GM12878 (cell line): ENCODE measurements around the gene ZNF672. TPM values are rescaled to one million over a fixed set of nuclear protein-coding genes. Genes with fewer than 3 reads are reported as not detected.
A peak's percentile ranks its signal among the peaks of the same experiment; 100 is the strongest.

Experiments used
- BCLAF1 ChIP-seq: fragments of 450-650 bp; IDR thresholded peaks from 2 replicates; pipeline ENCODE4 v1.6.1; 2017; ENCODE audit warnings: antibody characterized with exemption, mild to moderate bottlenecking, moderate library complexity
- CHD2 ChIP-seq: IDR thresholded peaks from 2 replicates; pipeline ENCODE4 v1.6.1; 2011; ENCODE audit warnings: low read depth, low read length, improper control_type of control experiment, borderline replicate concordance
- CHD4 ChIP-seq: fragments of 200-600 bp; sonication (generic); IDR thresholded peaks from 2 replicates; pipeline ENCODE4 v1.6.1; 2016; ENCODE audit warnings: mild to moderate bottlenecking
- EED ChIP-seq: sonication (generic); IDR thresholded peaks from 2 replicates; pipeline ENCODE4 v1.6.1; 2016; ENCODE audit warnings: antibody characterized with exemption, low read depth
- EGR1 ChIP-seq, 2 experiments: IDR thresholded peaks; 1 replicate in 1 of 2; 2 replicates in 1 of 2; pipeline ENCODE4 v1.6.1; 2011 to 2012; ENCODE audit warnings: low read depth in 2 of 2, low read length in 2 of 2, borderline replicate concordance in 1 of 2, mild to moderate bottlenecking in 1 of 2, moderate library complexity in 1 of 2
- NFXL1 ChIP-seq: fragments of 450-650 bp; IDR thresholded peaks from 2 replicates; pipeline ENCODE4 v1.6.1; 2017; ENCODE audit warnings: antibody characterized with exemption, mild to moderate bottlenecking, borderline replicate concordance
- NR2C1 ChIP-seq: fragments of 450-650 bp; IDR thresholded peaks from 2 replicates; pipeline ENCODE4 v1.6.1; 2017; ENCODE audit warnings: antibody characterized with exemption, mild to moderate bottlenecking, moderate library complexity
- NR2C2 ChIP-seq: IDR thresholded peaks from 2 replicates; pipeline ENCODE4 v1.6.1; 2011; ENCODE audit warnings: borderline replicate concordance, low read depth; ENCODE audit not compliant: control insufficient read depth, insufficient read length
- POLR2A ChIP-seq: IDR thresholded peaks from 2 replicates; pipeline ENCODE4 v1.6.1; 2011; ENCODE audit warnings: low read depth, mild to moderate bottlenecking, low read length
- RAD21 ChIP-seq: IDR thresholded peaks from 2 replicates; pipeline ENCODE4 v1.6.1; 2011; ENCODE audit warnings: mild to moderate bottlenecking, low read depth, low read length, moderate library complexity; ENCODE audit not compliant: insufficient read depth
- RAD51 ChIP-seq: fragments of 450-650 bp; IDR thresholded peaks from 2 replicates; pipeline ENCODE4 v1.6.1; 2016; ENCODE audit warnings: moderate library complexity, mild to moderate bottlenecking, inconsistent platforms
- RFX5 ChIP-seq: IDR thresholded peaks from 2 replicates; pipeline ENCODE4 v1.6.1; 2011; ENCODE audit warnings: low read depth, low read length, improper control_type of control experiment
- SMAD1 ChIP-seq: fragments of 450-650 bp; IDR thresholded peaks from 2 replicates; pipeline ENCODE4 v1.6.1; 2018; ENCODE audit warnings: mild to moderate bottlenecking, low read depth; ENCODE audit not compliant: partially characterized antibody
- SMC3 ChIP-seq: IDR thresholded peaks from 2 replicates; pipeline ENCODE4 v1.6.1; 2011; ENCODE audit warnings: low read length, improper control_type of control experiment, borderline replicate concordance
- SPI1 ChIP-seq: IDR thresholded peaks from 2 replicates; pipeline ENCODE4 v1.6.1; 2011; ENCODE audit warnings: low read depth, mild to moderate bottlenecking, low read length, moderate library complexity, borderline replicate concordance; ENCODE audit not compliant: insufficient read depth
- SREBF2 ChIP-seq: IDR thresholded peaks from 2 replicates; pipeline ENCODE4 v1.6.1; 2012; ENCODE audit warnings: mild to moderate bottlenecking, low read length
- ZBTB11 ChIP-seq: fragments of 450-650 bp; formaldehyde crosslinking; IDR thresholded peaks from 2 replicates; pipeline ENCODE4 v1.5.0; 2022; ENCODE audit warnings: mild to moderate bottlenecking, missing genetic modification characterization
- ZBTB4 ChIP-seq: fragments of 450-650 bp; formaldehyde crosslinking; IDR thresholded peaks from 2 replicates; pipeline ENCODE4 v1.4.0; 2022; ENCODE audit warnings: mild to moderate bottlenecking, moderate library complexity
- ZNF217 ChIP-seq: fragments of 450-650 bp; IDR thresholded peaks from 2 replicates; pipeline ENCODE4 v1.6.1; 2017; ENCODE audit warnings: antibody characterized with exemption, mild to moderate bottlenecking
- ZNF24 ChIP-seq: fragments of 450-650 bp; IDR thresholded peaks from 2 replicates; pipeline ENCODE4 v1.6.1; 2017; ENCODE audit warnings: antibody characterized with exemption, mild to moderate bottlenecking
- ZNF384 ChIP-seq: IDR thresholded peaks from 2 replicates; pipeline ENCODE4 v1.6.1; 2012; ENCODE audit warnings: low read depth, mild to moderate bottlenecking, low read length, improper control_type of control experiment, borderline replicate concordance
- polyA plus RNA-seq, 11 experiments: library from polyadenylated mRNA; depleted of rRNA in 4 of 11; unstranded in 6 of 11; stranded (reverse) in 5 of 11; fragments of >200 nt; fragmentation: Nextera tagmentation in 4 of 11; fragmentation: Illumina TruSeq in 1 of 11; extraction: Ambion mirVana in 4 of 11; extraction: Trizol in 1 of 11; gene quantifications; 1 replicate in 1 of 11; 2 replicates in 10 of 11; pipeline versions ENCODE4 v1.2.1 to v1.2.3, GENCODE V29; 2011 to 2016; ENCODE audit warnings: inconsistent platforms in 2 of 11, missing spikeins in 2 of 11, low read depth in 1 of 11
- total RNA-seq, 4 experiments: library from RNA; depleted of rRNA in 3 of 4; stranded (reverse); fragments of >200 nt in 3 of 4; fragmentation: Illumina TruSeq in 1 of 4; extraction: Trizol in 1 of 4; gene quantifications; 2 replicates each; pipeline versions ENCODE4 v1.2.1 to v1.2.3, GENCODE V29; 2013 to 2021

ZNF672 gene
- total and polyA plus RNA-seq, 10 of the 15 experiments (the other 5 are each of a cell fraction or from before 2014, with no cell fraction given), result 2.9 to 51.3 (median 39.8) TPM

GRCh38 chr1:248873993-248874533 is 36.0 kb downstream of the ZNF672 start (continued):
- no peak for TF ChIP-seq EGR1 (IDR thresholded peaks at IDR 0.05; ENCODE audit: borderline replicate concordance in 1 of 2, low read depth in 2 of 2, low read length in 2 of 2)
- TF ChIP-seq BCLAF1, result no peak
- TF ChIP-seq POLR2A, result no peak
- no peak for TF ChIP-seq ZBTB11
- TF ChIP-seq NFXL1, result no peak
- peak; percentile 96 for TF ChIP-seq EED
- peak; percentile 87 for TF ChIP-seq SREBF2
- TF ChIP-seq CHD2, result no peak
- no peak for TF ChIP-seq SMAD1
- no peak for TF ChIP-seq RAD51
- no peak for TF ChIP-seq SPI1
- 0 out of 2 replicates have a peak, but pooled peaks have one; percentile 56 for TF ChIP-seq ZNF217
- no peak for TF ChIP-seq CHD4
- no peak for TF ChIP-seq NR2C2
- no peak for TF ChIP-seq ZNF384
- no peak for TF ChIP-seq RAD21
- TF ChIP-seq RFX5, result no peak
- peak; percentile 99 for TF ChIP-seq ZNF24
- no peak for TF ChIP-seq SMC3
- no peak for TF ChIP-seq NR2C1
- TF ChIP-seq ZBTB4 (CRISPR knock-in tag), result no peak
